ENCODE measurements around the gene HSPA1L. TPM values are rescaled to one million over a fixed set of nuclear protein-coding genes. Genes with fewer than 3 reads are reported as not detected.

The HSPA1L gene
- total RNA-seq, 1 donor from 2014 or later = 0.53 TPM

DNA sequence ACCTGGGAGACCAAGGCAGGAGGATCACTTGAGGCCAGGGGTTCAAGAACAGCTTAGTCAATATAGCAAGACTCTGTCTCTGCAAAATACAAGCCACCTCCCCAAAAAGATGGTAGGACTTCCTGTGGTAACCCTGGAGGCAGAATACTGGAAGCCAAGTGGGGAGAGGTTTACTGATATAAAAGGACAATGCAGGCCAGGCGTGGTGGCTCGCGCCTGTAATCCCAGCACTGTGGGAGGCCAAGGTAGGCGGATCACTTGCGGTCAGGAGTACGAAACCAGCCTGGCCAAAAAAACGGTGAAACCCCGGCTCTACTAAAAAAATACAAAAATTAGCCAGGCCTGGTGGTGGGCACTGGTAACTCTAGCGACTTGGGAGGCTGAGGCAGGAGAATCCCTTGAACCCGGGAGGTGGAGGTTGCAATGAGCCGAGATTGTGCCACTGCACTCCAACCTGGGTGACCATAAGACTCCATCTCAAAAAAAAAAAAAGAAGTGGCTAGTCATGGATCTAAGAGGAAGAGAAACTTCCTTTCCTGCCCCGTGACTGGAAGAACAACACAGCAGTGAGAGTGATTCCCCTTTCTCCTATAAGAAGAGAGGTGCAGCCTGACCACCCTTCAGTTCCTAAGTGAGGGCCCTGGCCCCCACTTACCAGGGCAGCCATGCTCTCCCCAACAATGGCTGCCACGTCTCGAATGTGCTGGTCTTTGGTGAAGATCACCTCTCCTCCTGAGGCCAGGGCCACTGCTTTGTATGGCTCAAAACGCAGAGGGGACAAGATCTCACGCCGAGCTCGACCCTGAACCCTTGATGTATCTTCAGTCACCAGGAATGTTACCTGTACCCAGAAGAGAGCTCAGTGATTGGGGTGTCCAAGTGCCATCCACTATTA lies 46.5 kb downstream of the HSPA1L start:
- DNase-seq (ENCODE audit: extremely low read depth, low read depth, low spot score) = no peak

DNA sequence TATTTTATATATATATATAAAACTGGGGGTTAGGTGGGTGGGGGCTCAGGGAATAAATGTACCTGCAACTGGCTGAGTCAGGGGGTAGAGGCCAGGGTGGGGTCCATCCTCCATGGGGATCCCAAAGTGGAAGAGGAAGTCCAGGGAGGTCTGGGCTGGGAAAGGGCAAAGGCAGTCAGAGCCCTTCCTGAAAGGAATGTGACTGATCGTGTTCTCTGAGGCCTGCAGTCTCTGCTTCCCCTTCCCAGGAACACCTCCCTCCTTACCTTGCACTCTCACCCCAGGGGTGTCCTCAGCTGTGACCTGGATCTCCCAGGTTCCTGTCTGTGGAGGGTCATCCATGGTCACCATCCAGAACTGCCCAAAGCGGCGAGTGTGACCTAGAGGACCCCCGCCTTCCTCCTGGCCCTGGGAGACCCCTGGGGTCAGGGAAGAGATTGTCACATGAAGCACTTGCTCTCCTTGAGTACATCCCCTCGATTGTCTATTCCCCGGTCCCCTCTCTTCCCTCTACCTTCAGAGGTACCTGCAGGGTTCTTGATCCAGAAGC lies 47.9 kb downstream of the HSPA1L start:
- DNase-seq (ENCODE audit: extremely low read depth, low read depth, low spot score) = no peak

DNA sequence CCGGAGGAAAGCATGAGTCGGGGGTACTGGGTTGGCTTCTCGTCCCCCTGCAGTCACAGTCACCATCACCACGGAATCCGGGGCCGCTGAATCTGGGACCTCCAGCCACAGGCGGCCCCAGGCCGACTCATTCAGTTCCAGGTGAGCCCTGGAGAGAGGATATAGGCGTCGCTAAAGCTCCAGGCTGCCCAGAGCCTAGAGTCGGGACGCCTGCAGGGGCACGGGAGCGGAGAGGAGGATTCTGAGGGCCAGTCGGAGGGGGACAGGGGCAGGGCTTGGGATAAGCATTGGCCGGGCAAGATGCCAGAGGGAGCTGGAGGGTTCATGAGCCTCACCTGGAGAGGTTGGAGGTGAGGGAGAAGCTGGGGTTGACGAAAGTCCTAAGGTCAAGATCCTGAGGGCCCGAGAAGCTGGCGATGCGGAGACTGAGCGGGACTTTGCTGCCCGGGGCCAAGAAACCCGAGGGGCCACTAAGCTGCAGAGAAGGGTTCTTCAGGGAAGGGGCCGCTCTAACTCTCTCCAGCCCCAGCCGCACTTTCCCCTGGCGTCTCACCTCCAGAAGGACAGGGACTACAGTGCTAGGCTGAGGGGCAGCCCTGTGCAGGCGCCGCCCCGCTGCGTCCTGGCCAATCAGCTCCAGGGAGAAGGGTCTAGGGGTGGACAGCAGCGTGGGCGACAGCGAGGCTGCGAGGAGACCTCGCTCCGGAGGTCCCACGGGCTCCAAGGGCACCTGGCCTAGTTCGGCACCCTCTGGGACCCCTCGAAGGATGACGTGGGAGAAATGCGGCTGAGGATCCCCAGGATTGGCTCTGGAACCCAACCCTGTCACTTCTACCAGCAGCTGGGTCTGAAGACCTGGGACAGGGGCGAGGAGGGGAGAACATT lies 48.9 kb downstream of the HSPA1L start:
- no peak for DNase-seq (ENCODE audit: extremely low read depth, low read depth, low spot score)

DNA sequence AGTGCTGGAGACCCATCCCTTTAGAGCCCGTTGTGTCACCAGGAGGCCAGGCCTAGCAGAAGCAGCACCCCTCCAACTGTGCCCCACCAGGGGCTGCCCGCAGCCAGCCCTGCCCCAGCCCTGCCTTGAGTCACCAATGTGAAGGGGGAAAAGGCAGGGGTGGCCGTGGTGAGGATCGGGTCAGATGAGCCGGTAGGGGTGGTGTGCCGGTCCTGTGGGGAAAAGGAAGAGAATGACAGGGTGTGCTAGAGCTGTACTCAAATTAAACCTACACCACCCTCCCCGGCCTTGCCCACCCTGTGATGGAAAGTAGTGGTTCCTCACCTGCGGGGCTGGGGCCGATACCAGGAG lies 49.5 kb downstream of the HSPA1L start:
- DNase-seq (ENCODE audit: extremely low read depth, low read depth, low spot score) = no peak

DNA sequence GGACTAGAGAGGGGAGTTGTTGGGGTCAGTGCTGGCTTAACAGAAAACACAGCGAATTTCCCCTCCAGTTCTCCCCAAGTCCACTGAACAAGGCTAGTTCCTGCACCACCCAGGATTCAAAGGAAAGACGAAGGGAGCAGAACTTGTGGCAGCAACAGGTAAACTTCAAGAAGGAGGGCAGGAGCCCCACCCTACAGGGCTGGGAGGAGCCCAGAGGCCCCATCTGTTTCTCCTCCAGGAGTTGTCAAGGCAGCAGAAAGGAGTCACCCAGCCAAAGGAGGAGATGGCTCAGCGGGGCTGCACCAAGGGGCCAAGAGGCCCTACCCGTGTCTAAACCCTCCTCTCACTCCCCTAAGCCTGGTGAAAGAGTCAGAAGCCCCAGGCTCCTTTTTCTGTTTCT lies 50.9 kb downstream of the HSPA1L start:
- no peak for DNase-seq (ENCODE audit: extremely low read depth, low read depth, low spot score)

DNA sequence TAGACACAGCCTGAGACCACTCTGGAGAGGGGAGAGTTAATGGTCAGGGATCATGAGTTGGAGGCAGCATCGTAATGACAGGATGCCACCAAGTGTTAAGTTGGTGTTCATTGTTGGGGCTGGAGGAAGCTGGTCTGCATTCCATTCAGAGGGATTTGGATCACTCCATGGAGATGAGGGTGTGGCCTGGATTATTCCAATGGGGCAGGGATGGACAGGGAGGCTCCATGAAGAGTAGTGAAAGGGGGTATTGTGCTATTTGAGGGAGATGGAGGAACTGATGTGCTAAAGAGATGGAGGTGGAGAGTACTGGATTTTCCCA lies 51.5 kb downstream of the HSPA1L start:
- DNase-seq (ENCODE audit: extremely low read depth, low read depth, low spot score) = no peak

DNA sequence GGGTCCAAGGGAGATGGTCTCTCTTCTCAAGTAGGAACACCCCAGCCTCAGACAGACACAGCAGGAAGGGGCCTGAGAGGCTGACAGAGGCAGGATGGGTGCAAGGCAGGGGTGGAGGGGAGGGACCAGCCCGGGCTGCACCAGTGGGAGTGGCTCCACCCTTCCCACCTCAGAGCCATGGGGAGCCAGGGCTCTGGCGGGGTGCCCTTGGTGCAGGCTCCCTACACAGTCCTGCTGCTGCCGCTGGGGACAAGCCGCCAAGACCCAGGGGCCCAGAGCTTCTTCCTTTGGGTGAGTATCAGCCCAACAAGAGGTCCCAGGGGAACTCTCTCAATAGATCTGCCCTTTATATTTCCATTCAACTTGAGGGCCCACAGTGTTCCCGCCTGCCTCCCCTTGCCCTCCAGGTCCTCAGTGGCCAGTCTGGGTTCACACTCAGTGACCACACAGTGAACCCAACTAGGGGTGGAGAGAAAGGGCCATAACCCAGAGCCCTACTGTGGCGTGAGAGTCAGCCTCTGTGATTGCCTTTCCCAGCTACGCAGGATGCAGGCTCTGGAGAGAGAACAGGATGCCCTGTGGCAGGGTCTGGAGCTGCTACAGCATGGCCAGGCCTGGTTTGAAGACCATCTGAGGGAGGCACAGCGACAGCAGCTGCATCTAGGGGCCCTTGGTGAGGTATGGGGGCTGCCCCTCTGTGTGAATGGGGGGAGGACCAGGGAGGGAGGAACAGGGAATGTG lies 52.0 kb downstream of the HSPA1L start:
- DNase-seq (ENCODE audit: extremely low read depth, low read depth, low spot score) = no peak

DNA sequence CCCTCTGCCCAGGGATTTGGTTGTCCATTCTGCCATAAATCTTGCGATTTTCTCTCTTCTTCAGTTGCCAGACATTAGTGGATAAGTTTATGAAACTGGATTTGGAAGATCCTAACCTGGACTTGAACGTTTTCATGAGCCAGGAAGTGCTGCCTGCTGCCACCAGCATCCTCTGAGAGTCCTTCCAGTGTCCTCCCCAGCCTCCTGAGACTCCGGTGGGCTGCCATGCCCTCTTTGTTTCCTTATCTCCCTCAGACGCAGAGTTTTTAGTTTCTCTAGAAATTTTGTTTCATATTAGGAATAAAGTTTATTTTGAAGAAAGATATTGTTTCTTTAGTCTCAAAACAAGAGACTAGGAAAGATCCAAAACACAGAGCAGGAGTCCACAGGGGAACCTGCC lies 52.7 kb downstream of the HSPA1L start, which contains the start of gene SAPCD1:
TSS of gene SAPCD1 (plus strand) at position 301 of the 400 bp plus-strand sequence. CDS start 399 bp downstream, outside the sequence.
- no peak for DNase-seq (ENCODE audit: extremely low read depth, low read depth, low spot score)

DNA sequence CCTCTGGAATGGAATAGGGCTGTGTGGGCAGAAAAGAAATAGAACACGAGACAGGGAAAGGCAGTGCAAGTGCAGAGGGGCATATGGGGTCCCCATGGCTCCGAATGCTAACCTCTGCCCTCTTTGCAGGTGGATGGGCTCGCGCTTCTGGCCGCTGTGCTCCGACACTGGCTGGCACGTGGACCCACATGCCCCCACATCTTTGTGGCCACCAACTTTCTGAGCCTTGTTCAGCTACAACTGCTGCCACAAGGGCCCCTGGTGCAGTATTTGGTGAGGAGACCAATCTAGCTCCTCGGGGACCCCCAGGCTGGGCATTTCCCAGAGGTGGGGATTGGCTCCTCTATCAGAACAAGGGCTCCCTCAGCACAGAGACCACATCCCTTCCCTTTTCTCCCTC lies 53.7 kb downstream of the HSPA1L start:
- no peak for DNase-seq (ENCODE audit: extremely low read depth, low read depth, low spot score)

DNA sequence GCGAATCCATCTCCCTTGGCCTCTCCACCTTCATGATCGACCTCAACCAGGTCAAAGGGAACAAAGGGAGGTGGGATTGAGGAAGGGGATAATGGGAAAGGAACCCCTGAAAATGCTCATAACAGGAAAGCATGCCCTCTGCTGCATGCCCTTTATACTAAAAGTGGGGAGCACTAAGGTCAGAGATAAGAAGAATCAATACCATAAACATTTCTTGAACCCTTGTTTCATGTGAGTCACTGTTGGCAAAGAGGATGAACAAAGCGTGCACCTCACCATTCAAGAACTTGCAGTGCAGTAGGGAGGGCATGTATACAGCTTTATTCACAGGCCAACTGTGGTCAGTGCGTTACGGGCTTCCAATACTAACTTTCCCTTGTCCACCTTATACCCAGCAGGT lies 54.3 kb downstream of the HSPA1L start:
- no peak for DNase-seq (ENCODE audit: extremely low read depth, low read depth, low spot score)

Other genes starting within 250 kb of the HSPA1L start
- gene LTA, start 243.0 kb downstream of the HSPA1L start, total RNA-seq = 0.53 TPM in 1 of 2 replicates, not detected in the other
- 0.88 and 4.4 TPM in 2 replicates for gene TNF, start 239.7 kb downstream of the HSPA1L start, total RNA-seq
- gene LTB, start 232.9 kb downstream of the HSPA1L start, total RNA-seq = 16.5 and 41.8 TPM in 2 replicates
- 0.87 and 0.99 TPM in 2 replicates for gene LST1, start 229.0 kb downstream of the HSPA1L start, total RNA-seq
- gene NCR3, start 222.3 kb downstream of the HSPA1L start, total RNA-seq = not detected in 2 replicates
- not detected in 2 replicates for gene AIF1, start 200.0 kb downstream of the HSPA1L start, total RNA-seq
- gene PRRC2A, start 194.6 kb downstream of the HSPA1L start, total RNA-seq = 125 and 166 TPM in 2 replicates
- 259 and 375 TPM in 2 replicates for gene BAG6, start 162.6 kb downstream of the HSPA1L start, total RNA-seq
- not detected in 2 replicates for gene APOM, start 159.4 kb downstream of the HSPA1L start, total RNA-seq
- 19.1 and 19.6 TPM in 2 replicates for gene C6orf47, start 154.5 kb downstream of the HSPA1L start, total RNA-seq
- gene GPANK1, start 150.3 kb downstream of the HSPA1L start, total RNA-seq = 13.0 and 14.5 TPM in 2 replicates
- 292 and 314 TPM in 2 replicates for gene CSNK2B, start 149.2 kb downstream of the HSPA1L start, total RNA-seq
- gene LY6G5B, start 145.3 kb downstream of the HSPA1L start, total RNA-seq = 2.6 and 7.9 TPM in 2 replicates
- gene LY6G5C, start 134.2 kb downstream of the HSPA1L start, total RNA-seq = 3.7 and 4.1 TPM in 2 replicates
- gene ABHD16A, start 112.0 kb downstream of the HSPA1L start, total RNA-seq = 35.7 and 49.2 TPM in 2 replicates
- gene LY6G6F, start 108.4 kb downstream of the HSPA1L start, total RNA-seq = not detected in 2 replicates
- not detected in 2 replicates for gene LY6G6D, start 99.9 kb downstream of the HSPA1L start, total RNA-seq
- gene LY6G6C, start 93.5 kb downstream of the HSPA1L start, total RNA-seq = not detected in 2 replicates
- not detected in 2 replicates for gene MPIG6B, start 91.9 kb downstream of the HSPA1L start, total RNA-seq
- 110 and 138 TPM in 2 replicates for gene DDAH2, start 86.0 kb downstream of the HSPA1L start, total RNA-seq
- gene CLIC1, start 78.8 kb downstream of the HSPA1L start, total RNA-seq = 541 and 655 TPM in 2 replicates
- gene MSH5, start 75.3 kb downstream of the HSPA1L start, total RNA-seq = 3.7 and 18.7 TPM in 2 replicates
- 3.3 and 3.9 TPM in 2 replicates for gene SAPCD1, start 52.6 kb downstream of the HSPA1L start, total RNA-seq
- gene VWA7, start 38.0 kb downstream of the HSPA1L start, total RNA-seq = 0.34 and 0.58 TPM in 2 replicates
- gene VARS1, start 19.5 kb downstream of the HSPA1L start, total RNA-seq = 90.9 and 105 TPM in 2 replicates
- 45.3 and 74.3 TPM in 2 replicates for gene LSM2, start 8.3 kb downstream of the HSPA1L start, total RNA-seq
- 140 and 161 TPM in 2 replicates for gene HSPA1A, start 260 bp upstream of the HSPA1L start, total RNA-seq
- gene HSPA1B, start 12.5 kb upstream of the HSPA1L start, total RNA-seq = 76.3 and 95.3 TPM in 2 replicates
- gene NEU1, start 47.5 kb upstream of the HSPA1L start, total RNA-seq = 82.6 and 83.5 TPM in 2 replicates
- gene SLC44A4, start 63.7 kb upstream of the HSPA1L start, total RNA-seq = 0.05 and 1.7 TPM in 2 replicates
- 39.0 and 46.4 TPM in 2 replicates for gene EHMT2, start 82.4 kb upstream of the HSPA1L start, total RNA-seq
- 1.7 TPM in 2 replicates for gene ZBTB12, start 86.8 kb upstream of the HSPA1L start, total RNA-seq
- gene C2, start 112.4 kb upstream of the HSPA1L start, total RNA-seq = not detected in 2 replicates
- 0.53 and 2.3 TPM in 2 replicates for gene CFB, start 130.8 kb upstream of the HSPA1L start, total RNA-seq
- gene NELFE, start 143.7 kb upstream of the HSPA1L start, total RNA-seq = 101 and 117 TPM in 2 replicates
- 42.1 and 46.3 TPM in 2 replicates for gene SKIC2, start 143.9 kb upstream of the HSPA1L start, total RNA-seq
- 16.6 and 17.3 TPM in 2 replicates for gene DXO, start 156.9 kb upstream of the HSPA1L start, total RNA-seq
- 1.3 and 1.8 TPM in 2 replicates for gene C4A, start 166.8 kb upstream of the HSPA1L start, total RNA-seq
- gene C4B, start 199.5 kb upstream of the HSPA1L start, total RNA-seq = 1.1 and 1.3 TPM in 2 replicates
- gene CYP21A2, start 223.1 kb upstream of the HSPA1L start, total RNA-seq = not detected in 2 replicates